ENCODE measurements around the gene A2M. TPM values are rescaled to one million over a fixed set of nuclear protein-coding genes. Genes with fewer than 3 reads are reported as not detected.

Gene A2M
- total RNA-seq, 1 experiment from 2014 or later, result 1.9 TPM

GRCh38 chr12:9114946-9115345 is 773 bp downstream of the A2M start:
- ChIA-PET CTCF (no interaction called here), POLR2A (no interaction called here)
- Mint-ChIP-seq H3K36me3 (no peaks in the 10 kb centered on the region), H3K27me3 (ENCODE audit: low read depth) (no peaks in the 10 kb centered on the region; the same call in 1 of the 2 replicates), H3K4me1 (peaks cover 17% of the 10 kb centered on the region), H3K27ac (no peak overlapping the region), H3K4me3 (no peak overlapping the region), H3K9me3 (no peaks in the 10 kb centered on the region)
- ATAC-seq (no peak), DNase-seq (ENCODE audit: low spot score) (no peak)
- TF ChIP-seq AR (CRISPR knock-in tag; IDR thresholded peaks at IDR 0.05), result no peak
- no peak for TF ChIP-seq IRF2 (CRISPR knock-in tag; IDR thresholded peaks at IDR 0.05; ENCODE audit: borderline replicate concordance, low read depth)
- no peak for TF ChIP-seq ZNF219 (CRISPR knock-in tag; IDR thresholded peaks at IDR 0.05; ENCODE audit: borderline replicate concordance)
- TF ChIP-seq, protein P1, sequence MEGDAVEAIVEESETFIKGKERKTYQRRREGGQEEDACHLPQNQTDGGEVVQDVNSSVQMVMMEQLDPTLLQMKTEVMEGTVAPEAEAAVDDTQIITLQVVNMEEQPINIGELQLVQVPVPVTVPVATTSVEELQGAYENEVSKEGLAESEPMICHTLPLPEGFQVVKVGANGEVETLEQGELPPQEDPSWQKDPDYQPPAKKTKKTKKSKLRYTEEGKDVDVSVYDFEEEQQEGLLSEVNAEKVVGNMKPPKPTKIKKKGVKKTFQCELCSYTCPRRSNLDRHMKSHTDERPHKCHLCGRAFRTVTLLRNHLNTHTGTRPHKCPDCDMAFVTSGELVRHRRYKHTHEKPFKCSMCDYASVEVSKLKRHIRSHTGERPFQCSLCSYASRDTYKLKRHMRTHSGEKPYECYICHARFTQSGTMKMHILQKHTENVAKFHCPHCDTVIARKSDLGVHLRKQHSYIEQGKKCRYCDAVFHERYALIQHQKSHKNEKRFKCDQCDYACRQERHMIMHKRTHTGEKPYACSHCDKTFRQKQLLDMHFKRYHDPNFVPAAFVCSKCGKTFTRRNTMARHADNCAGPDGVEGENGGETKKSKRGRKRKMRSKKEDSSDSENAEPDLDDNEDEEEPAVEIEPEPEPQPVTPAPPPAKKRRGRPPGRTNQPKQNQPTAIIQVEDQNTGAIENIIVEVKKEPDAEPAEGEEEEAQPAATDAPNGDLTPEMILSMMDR (IDR thresholded peaks at IDR 0.05), result no peak
- TF ChIP-seq, protein P2, sequence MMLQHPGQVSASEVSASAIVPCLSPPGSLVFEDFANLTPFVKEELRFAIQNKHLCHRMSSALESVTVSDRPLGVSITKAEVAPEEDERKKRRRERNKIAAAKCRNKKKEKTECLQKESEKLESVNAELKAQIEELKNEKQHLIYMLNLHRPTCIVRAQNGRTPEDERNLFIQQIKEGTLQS (CRISPR knock-in tag; conservative IDR thresholded peaks at IDR 0.05), result no peak
- no peak for TF ChIP-seq STAT6 (CRISPR knock-in tag; conservative IDR thresholded peaks at IDR 0.05; ENCODE audit: low read depth)
- no peak for TF ChIP-seq TEAD4 (CRISPR knock-in tag; IDR thresholded peaks at IDR 0.05)
- no peak for TF ChIP-seq CBFB (CRISPR knock-in tag; IDR thresholded peaks at IDR 0.05; ENCODE audit: low read depth)
- no peak for TF ChIP-seq MYBL2 (CRISPR knock-in tag; IDR thresholded peaks at IDR 0.05)
- TF ChIP-seq FOXK1 (CRISPR knock-in tag; IDR thresholded peaks at IDR 0.05), result no peak
- TF ChIP-seq TCF7 (CRISPR knock-in tag; IDR thresholded peaks at IDR 0.05; ENCODE audit: low read depth), result no peak
- no peak for TF ChIP-seq FOXJ3 (CRISPR knock-in tag; IDR thresholded peaks at IDR 0.05; ENCODE audit: borderline replicate concordance)
- TF ChIP-seq, protein P3, sequence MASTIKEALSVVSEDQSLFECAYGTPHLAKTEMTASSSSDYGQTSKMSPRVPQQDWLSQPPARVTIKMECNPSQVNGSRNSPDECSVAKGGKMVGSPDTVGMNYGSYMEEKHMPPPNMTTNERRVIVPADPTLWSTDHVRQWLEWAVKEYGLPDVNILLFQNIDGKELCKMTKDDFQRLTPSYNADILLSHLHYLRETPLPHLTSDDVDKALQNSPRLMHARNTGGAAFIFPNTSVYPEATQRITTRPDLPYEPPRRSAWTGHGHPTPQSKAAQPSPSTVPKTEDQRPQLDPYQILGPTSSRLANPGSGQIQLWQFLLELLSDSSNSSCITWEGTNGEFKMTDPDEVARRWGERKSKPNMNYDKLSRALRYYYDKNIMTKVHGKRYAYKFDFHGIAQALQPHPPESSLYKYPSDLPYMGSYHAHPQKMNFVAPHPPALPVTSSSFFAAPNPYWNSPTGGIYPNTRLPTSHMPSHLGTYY (CRISPR knock-in tag; IDR thresholded peaks at IDR 0.05), result no peak
- no peak for TF ChIP-seq NFATC4 (CRISPR knock-in tag; IDR thresholded peaks at IDR 0.05)
- no peak for TF ChIP-seq PREB (CRISPR knock-in tag; IDR thresholded peaks at IDR 0.05; ENCODE audit: borderline replicate concordance)
- TF ChIP-seq, protein P4, sequence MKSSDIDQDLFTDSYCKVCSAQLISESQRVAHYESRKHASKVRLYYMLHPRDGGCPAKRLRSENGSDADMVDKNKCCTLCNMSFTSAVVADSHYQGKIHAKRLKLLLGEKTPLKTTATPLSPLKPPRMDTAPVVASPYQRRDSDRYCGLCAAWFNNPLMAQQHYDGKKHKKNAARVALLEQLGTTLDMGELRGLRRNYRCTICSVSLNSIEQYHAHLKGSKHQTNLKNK (CRISPR knock-in tag; IDR thresholded peaks at IDR 0.05), result no peak
- no peak for TF ChIP-seq MLX (CRISPR knock-in tag; IDR thresholded peaks at IDR 0.05)
- TF ChIP-seq HMGXB4 (CRISPR knock-in tag; IDR thresholded peaks at IDR 0.05), result no peak
- no peak for TF ChIP-seq SP1 (CRISPR knock-in tag; conservative IDR thresholded peaks at IDR 0.05)

Data from WTC11 (cell line).